ENCODE measurements around the gene PKIB. TPM values are rescaled to one million over a fixed set of nuclear protein-coding genes. Genes with fewer than 3 reads are reported as not detected.
"Not testable (repeated sequence)": the region's sequence is repeated elsewhere in the genome, so short reads cannot be mapped to it uniquely, and the experiment has no call there.

The PKIB gene
- total and polyA plus RNA-seq, 10 of the 15 experiments (the other 5 are each of a cell fraction or from before 2014, with no cell fraction given) = 0.20 to 1.8 (median 0.87) TPM

DNA sequence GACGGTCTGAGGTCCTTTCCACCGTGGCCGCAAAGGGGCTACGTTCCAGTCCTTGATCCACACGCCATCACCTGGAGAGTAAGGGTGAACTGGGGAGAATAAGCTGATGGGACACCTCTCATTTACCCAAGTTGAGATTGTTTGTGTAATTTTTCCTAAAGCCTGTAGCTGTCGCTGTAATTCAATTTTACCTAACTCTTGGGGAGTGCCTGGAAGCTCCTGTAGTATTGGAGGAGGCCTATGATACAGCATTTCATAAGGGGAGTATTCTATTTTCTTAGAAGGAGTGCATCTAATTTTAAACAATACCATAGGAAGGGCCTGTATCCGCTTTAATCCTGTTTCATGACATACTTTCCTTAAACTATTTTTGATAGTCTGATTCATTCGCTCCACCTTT lies 134.0 kb downstream of the PKIB start:
- H3K9me3 ChIP-seq (replicated peaks; ENCODE audit: control insufficient read depth, insufficient read depth, low read length); in situ Hi-C loops (cut with MboI): not testable (repeated sequence)
- 23% methylated on average over 8 of the region's 8 CpGs for WGBS (ENCODE audit: insufficient coverage, insufficient replicate concordance, low lambda C conversion rate, missing lambda C conversion rate)

DNA sequence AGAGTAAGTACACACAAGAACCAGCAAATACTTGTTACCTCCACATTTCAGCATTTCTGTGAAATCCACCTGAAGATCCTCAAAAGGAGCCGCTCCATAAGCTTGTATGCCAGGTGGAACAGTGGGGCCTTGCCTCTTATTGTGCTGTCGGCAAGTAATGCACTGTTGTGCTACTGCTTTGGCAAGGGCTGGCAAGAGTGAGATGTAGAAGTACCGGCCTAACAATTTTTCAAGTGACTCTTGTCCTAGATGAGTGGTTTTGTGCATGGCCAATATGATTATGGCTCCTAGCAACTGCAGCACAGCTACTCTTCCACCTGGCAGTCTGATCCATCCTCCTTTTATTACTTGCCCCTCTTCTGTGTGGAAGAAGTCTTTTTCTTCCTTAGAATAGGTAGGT lies 134.7 kb downstream of the PKIB start:
- ChIA-PET CTCF (interaction anchor here (0.7 to 23.5 kb wide), 23 partner anchors 9 to 970 kb away, joined by 3 to 640 read pairs (median 5); partner anchors contain the start of gene SMPDL3A), SMC1A (ENCODE audit: uncharacterized antibody, unreplicated experiment) (interaction anchor here (0.7 to 12.2 kb wide), 18 partner anchors 9 to 253 kb away, joined by 3 to 177 read pairs (median 6); partner anchors contain the start of gene SMPDL3A), RAD21 (ENCODE audit: unreplicated experiment) (interaction anchor here (0.8 to 5.0 kb wide), 10 partner anchors 12 to 253 kb away, joined by 3 to 103 read pairs (median 10); partner anchors contain the start of gene SMPDL3A)
- DNase-seq (ENCODE audit: low read depth, low spot score); H3K4me3 ChIP-seq; H3K36me3 ChIP-seq (ENCODE audit: control insufficient read depth in 2 of 2, insufficient read depth in 2 of 2, low read length in 1 of 2); H2AFZ ChIP-seq (ENCODE audit: control insufficient read depth, low read depth, low read length); ATAC-seq; H3K79me2 ChIP-seq (ENCODE audit: control insufficient read depth, insufficient read depth, low read length); H3K4me2 ChIP-seq (ENCODE audit: control insufficient read depth, insufficient read depth); H3K9ac ChIP-seq (ENCODE audit: control insufficient read depth, insufficient read depth, low read length); BruUV-seq (replicated peaks); H3K4me1 ChIP-seq (ENCODE audit: control insufficient read depth, insufficient read depth, low read length); FAIRE-seq; POLR2A ChIA-PET; H3K27me3 ChIP-seq (replicated peaks in 1 of 2; ENCODE audit: control insufficient read depth in 2 of 2, insufficient read depth in 2 of 2, low read length in 1 of 2); H3K9me3 ChIP-seq (replicated peaks; ENCODE audit: control insufficient read depth, insufficient read depth, low read length); H3K27ac ChIP-seq (ENCODE audit: control insufficient read depth, insufficient read depth); H4K20me1 ChIP-seq (ENCODE audit: control insufficient read depth, insufficient read depth): not testable (repeated sequence)
- 64% methylated on average over 3 of the region's 3 CpGs for WGBS (ENCODE audit: insufficient coverage, insufficient replicate concordance, low lambda C conversion rate, missing lambda C conversion rate)
- intact Hi-C loops (cut with micrococcal nuclease; ENCODE audit: unreplicated experiment) (loop anchor here (1.0 kb wide), 1 partner anchor 94 kb away; no protein-coding TSS in a partner anchor), in situ Hi-C loops (cut with MboI) (loop anchor here (5.0 kb wide), 1 partner anchor 92 kb away; no protein-coding TSS in a partner anchor)

More for the DNA sequence above, 134.0 kb downstream of the PKIB start:
- H3K36me3 ChIP-seq (ENCODE audit: control insufficient read depth in 2 of 2, insufficient read depth in 2 of 2, low read length in 1 of 2); H3K79me2 ChIP-seq (ENCODE audit: control insufficient read depth, insufficient read depth, low read length); FAIRE-seq; H3K9ac ChIP-seq (ENCODE audit: control insufficient read depth, insufficient read depth, low read length); H4K20me1 ChIP-seq (ENCODE audit: control insufficient read depth, insufficient read depth); H2AFZ ChIP-seq (ENCODE audit: control insufficient read depth, low read depth, low read length); H3K4me1 ChIP-seq (ENCODE audit: control insufficient read depth, insufficient read depth, low read length); BruUV-seq (replicated peaks); POLR2A ChIA-PET; H3K4me2 ChIP-seq (ENCODE audit: control insufficient read depth, insufficient read depth); H3K4me3 ChIP-seq; H3K27me3 ChIP-seq (replicated peaks in 1 of 2; ENCODE audit: control insufficient read depth in 2 of 2, insufficient read depth in 2 of 2, low read length in 1 of 2); H3K27ac ChIP-seq (ENCODE audit: control insufficient read depth, insufficient read depth); DNase-seq (ENCODE audit: low read depth, low spot score): not testable (repeated sequence)
- RAD21 ChIA-PET (ENCODE audit: unreplicated experiment) = interaction anchor here (0.9 to 5.0 kb wide), 14 partner anchors 11 to 125 kb away, joined by 3 to 103 read pairs (median 5); partner anchors contain the start of genes FABP7 and SMPDL3A
- ATAC-seq = peak; percentile 51; the same call in 1 of the 3 replicates
- SMC1A ChIA-PET (ENCODE audit: uncharacterized antibody, unreplicated experiment) = interaction anchor here (0.7 to 12.2 kb wide), 17 partner anchors 9 to 102 kb away, joined by 3 to 177 read pairs (median 6); partner anchors contain the start of gene SMPDL3A
- intact Hi-C loops (cut with micrococcal nuclease; ENCODE audit: unreplicated experiment) = loop anchor here (1.0 kb wide), 1 partner anchor 95 kb away; no protein-coding TSS in a partner anchor
- TF ChIP-seq, protein P1, sequence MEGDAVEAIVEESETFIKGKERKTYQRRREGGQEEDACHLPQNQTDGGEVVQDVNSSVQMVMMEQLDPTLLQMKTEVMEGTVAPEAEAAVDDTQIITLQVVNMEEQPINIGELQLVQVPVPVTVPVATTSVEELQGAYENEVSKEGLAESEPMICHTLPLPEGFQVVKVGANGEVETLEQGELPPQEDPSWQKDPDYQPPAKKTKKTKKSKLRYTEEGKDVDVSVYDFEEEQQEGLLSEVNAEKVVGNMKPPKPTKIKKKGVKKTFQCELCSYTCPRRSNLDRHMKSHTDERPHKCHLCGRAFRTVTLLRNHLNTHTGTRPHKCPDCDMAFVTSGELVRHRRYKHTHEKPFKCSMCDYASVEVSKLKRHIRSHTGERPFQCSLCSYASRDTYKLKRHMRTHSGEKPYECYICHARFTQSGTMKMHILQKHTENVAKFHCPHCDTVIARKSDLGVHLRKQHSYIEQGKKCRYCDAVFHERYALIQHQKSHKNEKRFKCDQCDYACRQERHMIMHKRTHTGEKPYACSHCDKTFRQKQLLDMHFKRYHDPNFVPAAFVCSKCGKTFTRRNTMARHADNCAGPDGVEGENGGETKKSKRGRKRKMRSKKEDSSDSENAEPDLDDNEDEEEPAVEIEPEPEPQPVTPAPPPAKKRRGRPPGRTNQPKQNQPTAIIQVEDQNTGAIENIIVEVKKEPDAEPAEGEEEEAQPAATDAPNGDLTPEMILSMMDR (IDR thresholded peaks at IDR 0.05 in 2 of 3, conservative IDR thresholded peaks at IDR 0.05 in 1 of 3; ENCODE audit: control insufficient read depth in 2 of 3, extremely low read depth in 1 of 3, insufficient read depth in 1 of 3, low read depth in 3 of 3, low read length in 3 of 3) = peak; percentile 20 to 37 (median 21); a peak in 4 of 6 replicates
- CTCF ChIA-PET = interaction anchor here (0.7 to 23.5 kb wide), 23 partner anchors 10 to 214 kb away, joined by 3 to 640 read pairs (median 5); partner anchors contain the start of gene SMPDL3A

Data from GM12878 (cell line).